Measurements from ENCODE around the gene GALNT10. TPM values are rescaled to one million over a fixed set of nuclear protein-coding genes. Genes with fewer than 3 reads are reported as not detected.
A peak's percentile ranks its signal among the peaks of the same experiment; 100 is the strongest.

The GALNT10 gene
- total RNA-seq, 2 donors from 2014 or later = 34.7 to 40.4 TPM

- Mint-ChIP-seq H3K27ac (no peak overlapping the region), H3K4me3 (no peak overlapping the region), H3K36me3 (ENCODE audit: low read depth) (peaks cover 3% of the 10 kb centered on the region), H3K27me3 (peaks cover 54% of the 10 kb centered on the region), H3K4me1 (peaks cover 3% of the 10 kb centered on the region)
- ATAC-seq = no peak
- no peak for DNase-seq
- no peaks in the 10 kb centered on the region for H3K9me3 ChIP-seq (ENCODE audit: control insufficient read depth, low read length, poor library complexity, severe bottlenecking)
Observed at GRCh38 chr5:154164249-154164581, 26.3 kb upstream of the GALNT10 start.

- H3K36me3 Mint-ChIP-seq (ENCODE audit: low read depth) = peaks cover 3% of the 10 kb centered on the region
- no peaks in the 10 kb centered on the region for H3K9me3 ChIP-seq (ENCODE audit: control insufficient read depth, low read length, poor library complexity, severe bottlenecking)
Observed at GRCh38 chr5:154165886-154166285, 24.6 kb upstream of the GALNT10 start.

GRCh38 chr5:154166901-154167791, 23.4 kb upstream of the GALNT10 start:
- H3K4me3 Mint-ChIP-seq = no peak overlapping the region
- ATAC-seq (no peak), DNase-seq (no peak)
- H3K27me3 Mint-ChIP-seq = peaks cover 46% of the 10 kb centered on the region
- no peaks in the 10 kb centered on the region for H3K9me3 ChIP-seq (ENCODE audit: control insufficient read depth, low read length, poor library complexity, severe bottlenecking)
- H3K4me1 Mint-ChIP-seq = peaks cover 2% of the 10 kb centered on the region
- H3K36me3 Mint-ChIP-seq (ENCODE audit: low read depth) = peaks cover 3% of the 10 kb centered on the region
- no peak overlapping the region for H3K27ac Mint-ChIP-seq

More at GRCh38 chr5:154165886-154166285, 24.6 kb upstream of the GALNT10 start:
- Mint-ChIP-seq H3K27ac (no peak overlapping the region), H3K4me1 (peaks cover 2% of the 10 kb centered on the region), H3K4me3 (no peak overlapping the region), H3K27me3 (peaks cover 54% of the 10 kb centered on the region)
- ATAC-seq = no peak
- DNase-seq = no peak

- Mint-ChIP-seq H3K27ac (no peak overlapping the region), H3K36me3 (ENCODE audit: low read depth) (no peaks in the 10 kb centered on the region), H3K27me3 (peaks cover 44% of the 10 kb centered on the region), H3K4me1 (no peaks in the 10 kb centered on the region), H3K4me3 (no peak overlapping the region)
- no peaks in the 10 kb centered on the region for H3K9me3 ChIP-seq (ENCODE audit: control insufficient read depth, low read length, poor library complexity, severe bottlenecking)
- DNase-seq (no peak), ATAC-seq (no peak)
Observed at GRCh38 chr5:154168395-154168794, 22.1 kb upstream of the GALNT10 start.

- no peak for ATAC-seq
- DNase-seq = no peak
- peaks cover 3% of the 10 kb centered on the region for H3K4me1 Mint-ChIP-seq
Observed at GRCh38 chr5:154172785-154173184, 17.7 kb upstream of the GALNT10 start.

GRCh38 chr5:154174091-154174490, 16.4 kb upstream of the GALNT10 start:
- Mint-ChIP-seq H3K27me3 (peaks cover 26% of the 10 kb centered on the region), H3K4me1 (peaks cover 4% of the 10 kb centered on the region), H3K36me3 (ENCODE audit: low read depth) (peaks cover 3% of the 10 kb centered on the region), H3K27ac (no peak overlapping the region), H3K4me3 (no peak overlapping the region)
- DNase-seq (no peak), ATAC-seq (no peak)
- no peaks in the 10 kb centered on the region for H3K9me3 ChIP-seq (ENCODE audit: control insufficient read depth, low read length, poor library complexity, severe bottlenecking)

More at GRCh38 chr5:154172785-154173184, 17.7 kb upstream of the GALNT10 start:
- H3K4me3 Mint-ChIP-seq = no peak overlapping the region
- no peaks in the 10 kb centered on the region for H3K9me3 ChIP-seq (ENCODE audit: control insufficient read depth, low read length, poor library complexity, severe bottlenecking)
- peaks cover 2% of the 10 kb centered on the region for H3K36me3 Mint-ChIP-seq (ENCODE audit: low read depth)
- H3K27me3 Mint-ChIP-seq = peaks cover 17% of the 10 kb centered on the region
- H3K27ac Mint-ChIP-seq = no peak overlapping the region

GRCh38 chr5:154176181-154176580, 14.4 kb upstream of the GALNT10 start:
- ATAC-seq (no peak), DNase-seq (no peak)
- peaks cover 3% of the 10 kb centered on the region for H3K36me3 Mint-ChIP-seq (ENCODE audit: low read depth)
- H3K9me3 ChIP-seq (ENCODE audit: control insufficient read depth, low read length, poor library complexity, severe bottlenecking) = no peaks in the 10 kb centered on the region
- no peak overlapping the region for H3K4me3 Mint-ChIP-seq
- H3K27me3 Mint-ChIP-seq = peaks cover 21% of the 10 kb centered on the region
- no peak overlapping the region for H3K27ac Mint-ChIP-seq
- H3K4me1 Mint-ChIP-seq = peaks cover 4% of the 10 kb centered on the region

- ATAC-seq = no peak
- no peak overlapping the region for H3K27ac Mint-ChIP-seq
- H3K4me1 Mint-ChIP-seq = peaks cover 6% of the 10 kb centered on the region
- peaks cover 3% of the 10 kb centered on the region for H3K36me3 Mint-ChIP-seq (ENCODE audit: low read depth)
- H3K27me3 Mint-ChIP-seq = peaks cover 13% of the 10 kb centered on the region
- H3K4me3 Mint-ChIP-seq = no peak overlapping the region
- no peak for DNase-seq
- H3K9me3 ChIP-seq (ENCODE audit: control insufficient read depth, low read length, poor library complexity, severe bottlenecking) = no peaks in the 10 kb centered on the region
Observed at GRCh38 chr5:154178661-154179060, 11.9 kb upstream of the GALNT10 start.

- Mint-ChIP-seq H3K4me1 (peaks cover 10% of the 10 kb centered on the region), H3K27ac (no peak overlapping the region), H3K36me3 (ENCODE audit: low read depth) (peaks cover 3% of the 10 kb centered on the region), H3K27me3 (peaks cover 13% of the 10 kb centered on the region), H3K4me3 (no peak overlapping the region)
- no peaks in the 10 kb centered on the region for H3K9me3 ChIP-seq (ENCODE audit: control insufficient read depth, low read length, poor library complexity, severe bottlenecking)
- DNase-seq = no peak
- peak; percentile 92 for ATAC-seq
Observed at GRCh38 chr5:154179846-154180710, 10.5 kb upstream of the GALNT10 start.

- no peak for DNase-seq
- H3K36me3 Mint-ChIP-seq (ENCODE audit: low read depth) = peaks cover 7% of the 10 kb centered on the region
- peaks cover 12% of the 10 kb centered on the region for H3K4me1 Mint-ChIP-seq
- H3K27me3 Mint-ChIP-seq = peaks cover 13% of the 10 kb centered on the region
- H3K4me3 Mint-ChIP-seq = no peak overlapping the region
- H3K27ac Mint-ChIP-seq = no peak overlapping the region
- no peaks in the 10 kb centered on the region for H3K9me3 ChIP-seq (ENCODE audit: control insufficient read depth, low read length, poor library complexity, severe bottlenecking)
- no peak for ATAC-seq
Observed at GRCh38 chr5:154181161-154181560, 9.4 kb upstream of the GALNT10 start.

- Mint-ChIP-seq H3K4me3 (peak overlapping the region; percentile 92), H3K27me3 (no peaks in the 10 kb centered on the region), H3K4me1 (peaks cover 55% of the 10 kb centered on the region), H3K36me3 (ENCODE audit: low read depth) (peaks cover 8% of the 10 kb centered on the region), H3K27ac (peak overlapping the region; percentile 68)
- ATAC-seq (no peak), DNase-seq (no peak)
- H3K9me3 ChIP-seq (ENCODE audit: control insufficient read depth, low read length, poor library complexity, severe bottlenecking) = no peaks in the 10 kb centered on the region
Observed at GRCh38 chr5:154189256-154189818, 1.2 kb upstream of the GALNT10 start.

GRCh38 chr5:154189819-154190594, 526 bp upstream of the GALNT10 start:
- H3K4me3 Mint-ChIP-seq = peak overlapping the region; percentile 92
- no peaks in the 10 kb centered on the region for H3K9me3 ChIP-seq (ENCODE audit: control insufficient read depth, low read length, poor library complexity, severe bottlenecking)

More at GRCh38 chr5:154189819-154190594, 526 bp upstream of the GALNT10 start:
- peak overlapping the region; percentile 68 for H3K27ac Mint-ChIP-seq
- H3K27me3 Mint-ChIP-seq = no peaks in the 10 kb centered on the region
- peaks cover 58% of the 10 kb centered on the region for H3K4me1 Mint-ChIP-seq
- peak; percentile 71 to 77 (median 74) for DNase-seq
- peak; percentile 90 for ATAC-seq
- H3K36me3 Mint-ChIP-seq (ENCODE audit: low read depth) = peaks cover 8% of the 10 kb centered on the region

Data from T-helper 17 cell (primary cell).